Trophoblast cell (in vitro differentiated cells and primary cell): ENCODE data around the gene HHAT.
A peak's percentile ranks its signal among the peaks of the same experiment; 100 is the strongest.

Experiments used
- DNase-seq, 2 donors: peaks; one replicate each; pipeline ENCODE4 v3.0.0-alpha.2; 2016
- H2AFZ ChIP-seq: 2 replicates; pipeline ENCODE4 v1.6.1; 2013; ENCODE audit warnings: low read length, moderate library complexity, mild to moderate bottlenecking; ENCODE audit not compliant: insufficient read depth, poor library complexity
- H2AK5ac ChIP-seq: 2 replicates; pipeline ENCODE4 v1.6.1; 2013; ENCODE audit warnings: mild to moderate bottlenecking, low read length
- H2BK120ac ChIP-seq: 2 replicates; pipeline ENCODE4 v1.6.1; 2013; ENCODE audit warnings: low read length, mild to moderate bottlenecking, moderate library complexity; ENCODE audit not compliant: insufficient read depth, poor library complexity
- H2BK12ac ChIP-seq: 2 replicates; pipeline ENCODE4 v1.6.1; 2013; ENCODE audit warnings: mild to moderate bottlenecking, low read length, moderate library complexity
- H2BK5ac ChIP-seq: 2 replicates; pipeline ENCODE4 v1.6.1; 2013; ENCODE audit warnings: low read length, low read depth, moderate library complexity, mild to moderate bottlenecking; ENCODE audit not compliant: poor library complexity
- H3K14ac ChIP-seq: 2 replicates; pipeline ENCODE4 v1.6.1; 2013; ENCODE audit warnings: mild to moderate bottlenecking, low read length
- H3K18ac ChIP-seq: 2 replicates; pipeline ENCODE4 v1.6.1; 2013; ENCODE audit warnings: mild to moderate bottlenecking, low read length
- H3K23ac ChIP-seq: 2 replicates; pipeline ENCODE4 v1.6.1; 2013; ENCODE audit warnings: low read length
- H3K27ac ChIP-seq: 2 replicates; pipeline ENCODE4 v1.5.1; 2013; ENCODE audit warnings: low read depth, mild to moderate bottlenecking, inconsistent platforms, low read length, moderate library complexity
- H3K27me3 ChIP-seq: 2 replicates; pipeline ENCODE4 v1.6.1; 2013; ENCODE audit warnings: inconsistent platforms, mild to moderate bottlenecking, low read length, moderate library complexity; ENCODE audit not compliant: insufficient read depth
- H3K36me3 ChIP-seq, 2 experiments: 1 replicate in 1 of 2; 2 replicates in 1 of 2; pipeline ENCODE4 v1.6.1; 2013; ENCODE audit warnings: low read length in 2 of 2, mild to moderate bottlenecking in 2 of 2, moderate library complexity in 1 of 2; ENCODE audit not compliant: insufficient read depth in 2 of 2, control insufficient read depth in 1 of 2
- H3K4ac ChIP-seq: 2 replicates; pipeline ENCODE4 v1.6.1; 2013; ENCODE audit warnings: low read depth, mild to moderate bottlenecking, low read length, moderate library complexity
- H3K4me1 ChIP-seq, 2 experiments: 1 replicate in 1 of 2; 2 replicates in 1 of 2; pipeline ENCODE4 v1.6.1; 2013; ENCODE audit warnings: low read length in 2 of 2, mild to moderate bottlenecking in 2 of 2, moderate library complexity in 1 of 2; ENCODE audit not compliant: insufficient read depth in 2 of 2, control insufficient read depth in 1 of 2
- H3K4me2 ChIP-seq: 2 replicates; pipeline ENCODE4 v1.6.1; 2013; ENCODE audit warnings: inconsistent platforms, mild to moderate bottlenecking, low read length, moderate library complexity
- H3K4me3 ChIP-seq: 2 replicates; pipeline ENCODE4 v1.5.1; 2013; ENCODE audit warnings: mild to moderate bottlenecking, low read depth, low read length, inconsistent platforms
- H3K79me1 ChIP-seq: one replicate; pipeline ENCODE4 v1.6.1; 2013; ENCODE audit warnings: low read length
- H3K79me2 ChIP-seq: 2 replicates; pipeline ENCODE4 v1.6.1; 2013; ENCODE audit warnings: low read length, mild to moderate bottlenecking; ENCODE audit not compliant: control insufficient read depth, insufficient read depth, poor library complexity
- H3K9ac ChIP-seq: 2 replicates; pipeline ENCODE4 v1.6.1; 2013; ENCODE audit warnings: mild to moderate bottlenecking, low read length
- H3K9me3 ChIP-seq: 2 replicates; pipeline ENCODE4 v1.6.1; 2013; ENCODE audit warnings: low read depth, mild to moderate bottlenecking, control low read depth, inconsistent platforms, low read length; ENCODE audit not compliant: insufficient read depth
- H4K12ac ChIP-seq: 2 replicates; pipeline ENCODE4 v1.6.1; 2013; ENCODE audit warnings: low read depth, mild to moderate bottlenecking, low read length, moderate library complexity
- H4K8ac ChIP-seq: 2 replicates; pipeline ENCODE4 v1.6.1; 2013; ENCODE audit warnings: low read depth, mild to moderate bottlenecking, low read length, moderate library complexity
- H4K91ac ChIP-seq: one replicate; pipeline ENCODE4 v1.6.1; 2013; ENCODE audit warnings: low read depth, mild to moderate bottlenecking, low read length, moderate library complexity
- WGBS: extraction: QIAGEN DNeasy Blood & Tissue Kit; methylation state at CpG from one replicate; pipeline ENCODE4 v1.1.7; 2013; ENCODE audit warnings: missing lambda C conversion rate; ENCODE audit not compliant: insufficient read length, insufficient coverage; ENCODE audit errors: extremely low coverage; 5-methylcytosine and 5-hydroxymethylcytosine counted together

HHAT gene

GRCh38 chr1:210299501-210299900, 29.2 kb upstream of the HHAT start:
- Histone ChIP-seq H3K27ac (no peak overlapping the region), H2AFZ (no peak overlapping the region), H2BK12ac (no peak overlapping the region), H3K9me3 (no peaks in the 10 kb centered on the region), H3K27me3 (no peaks in the 10 kb centered on the region), H3K79me1 (peaks cover 17% of the 10 kb centered on the region), H2BK5ac (no peak overlapping the region), H3K4me1 (peaks cover 14 to 25% of the 10 kb centered on the region in 2 experiments), H3K79me2 (peaks cover 3% of the 10 kb centered on the region), H4K8ac (no peak overlapping the region), H2BK120ac (no peak overlapping the region), H3K18ac (no peak overlapping the region), H4K12ac (no peak overlapping the region), H3K4ac (no peak overlapping the region), H3K14ac (no peak overlapping the region), H2AK5ac (no peak overlapping the region), H4K91ac (no peak overlapping the region), H3K4me2 (no peak overlapping the region), H3K9ac (no peak overlapping the region), H3K23ac (no peak overlapping the region), H3K36me3 (no peaks in the 10 kb centered on the region), H3K4me3 (no peak overlapping the region)
- no CpG with 5 or more reads among the region's 5 CpGs for WGBS
- DNase-seq = peak; percentile 11 to 68

- no peak for DNase-seq
- Histone ChIP-seq H2AK5ac (peak overlapping the region; percentile 3), H3K79me1 (peaks cover 7% of the 10 kb centered on the region), H3K27ac (no peak overlapping the region), H3K79me2 (no peaks in the 10 kb centered on the region), H3K18ac (no peak overlapping the region), H2BK120ac (no peak overlapping the region), H2BK12ac (peak overlapping the region; percentile 21), H3K4me2 (no peak overlapping the region), H4K12ac (no peak overlapping the region), H3K23ac (no peak overlapping the region), H2AFZ (no peak overlapping the region), H3K14ac (no peak overlapping the region), H3K4me1 (peaks cover 0 to 12% of the 10 kb centered on the region in 2 experiments), H2BK5ac (no peak overlapping the region), H4K91ac (no peak overlapping the region), H3K4ac (no peak overlapping the region), H3K27me3 (no peaks in the 10 kb centered on the region), H3K9ac (no peak overlapping the region), H3K36me3 (no peaks in the 10 kb centered on the region), H3K4me3 (no peak overlapping the region), H3K9me3 (no peaks in the 10 kb centered on the region), H4K8ac (no peak overlapping the region)
- WGBS = no CpG with 5 or more reads among the region's 5 CpGs
These were observed 27.6 kb upstream of the HHAT start for GRCh38 chr1:210300923-210301614.

- Histone ChIP-seq H3K27me3 (no peaks in the 10 kb centered on the region), H3K79me1 (peaks cover 3% of the 10 kb centered on the region), H3K14ac (no peak overlapping the region), H3K4ac (no peak overlapping the region), H3K9ac (no peak overlapping the region), H4K12ac (no peak overlapping the region), H2AK5ac (no peak overlapping the region), H3K79me2 (no peaks in the 10 kb centered on the region), H3K18ac (no peak overlapping the region), H3K9me3 (no peaks in the 10 kb centered on the region), H2BK120ac (no peak overlapping the region), H3K36me3 (no peaks in the 10 kb centered on the region), H3K27ac (peak overlapping the region; percentile 16), H2BK12ac (no peak overlapping the region), H3K4me1 (peaks cover 0 to 12% of the 10 kb centered on the region in 2 experiments), H3K4me3 (no peak overlapping the region), H2BK5ac (no peak overlapping the region), H3K4me2 (no peak overlapping the region), H2AFZ (no peak overlapping the region), H3K23ac (no peak overlapping the region), H4K91ac (no peak overlapping the region), H4K8ac (no peak overlapping the region)
- DNase-seq = peak in 1 of 2 donors; percentile 54
- no CpG with 5 or more reads among the region's 7 CpGs for WGBS
These were observed 27.1 kb upstream of the HHAT start for GRCh38 chr1:210301615-210302000.

- no peak for DNase-seq
- peak overlapping the region; percentile 69 for H2BK12ac ChIP-seq
- no CpG with 5 or more reads among the region's 10 CpGs for whole genome bisulfite sequencing
- H3K27me3 ChIP-seq = no peaks in the 10 kb centered on the region
- no peak overlapping the region for H3K4ac ChIP-seq
- peak overlapping the region; percentile 2 for H4K91ac ChIP-seq
- no peak overlapping the region for H2BK120ac ChIP-seq
- no peak overlapping the region for H3K23ac ChIP-seq
- peaks cover 0 to 12% of the 10 kb centered on the region in 2 experiments for H3K4me1 ChIP-seq
- H3K18ac ChIP-seq = no peak overlapping the region
- no peak overlapping the region for H3K27ac ChIP-seq
- no peak overlapping the region for H4K12ac ChIP-seq
- no peak overlapping the region for H3K4me3 ChIP-seq
- no peak overlapping the region for H3K9ac ChIP-seq
- no peak overlapping the region for H2AFZ ChIP-seq
- no peaks in the 10 kb centered on the region for H3K36me3 ChIP-seq
- no peak overlapping the region for H3K4me2 ChIP-seq
- peak overlapping the region; percentile 10 for H3K14ac ChIP-seq
- peak overlapping the region; percentile 35 for H2AK5ac ChIP-seq
- H3K9me3 ChIP-seq = no peaks in the 10 kb centered on the region
- no peaks in the 10 kb centered on the region for H3K79me2 ChIP-seq
- H4K8ac ChIP-seq = no peak overlapping the region
- H2BK5ac ChIP-seq = no peak overlapping the region
- peaks cover 3% of the 10 kb centered on the region for H3K79me1 ChIP-seq
These were observed 26.2 kb upstream of the HHAT start for GRCh38 chr1:210302501-210302900.
